Neural cell (in vitro differentiated cells): ENCODE data around the gene IGLL5. TPM values are rescaled to one million over a fixed set of nuclear protein-coding genes. Genes with fewer than 3 reads are reported as not detected.

Experiments used
- H2AFZ ChIP-seq: fragments of 200-600, 300-800 bp; sonication (generic), shearing (Covaris generic); 2 replicates; pipeline ENCODE4 v1.6.0; 2014; ENCODE audit warnings: low read depth, mild to moderate bottlenecking, antibody characterized with exemption, low read length, moderate library complexity
- H3F3A ChIP-seq: fragments of 200-600 bp; shearing (Covaris generic); 2 replicates; pipeline ENCODE4 v1.6.1; 2016; ENCODE audit warnings: mild to moderate bottlenecking, moderate library complexity, mixed read lengths, antibody characterized with exemption, low read length; ENCODE audit not compliant: insufficient read depth, poor library complexity, severe bottlenecking
- H3K27ac ChIP-seq: fragments of 200-600, 300-800 bp; sonication (generic), shearing (Covaris generic); 2 replicates; pipeline ENCODE4 v1.5.1; 2014; ENCODE audit warnings: mild to moderate bottlenecking, low read length, moderate library complexity
- H3K27me3 ChIP-seq: fragments of 300-800, 200-600 bp; sonication (generic), shearing (Covaris generic); 2 replicates; pipeline ENCODE4 v1.6.0; 2014; ENCODE audit warnings: mild to moderate bottlenecking, low read depth, low read length, moderate library complexity; ENCODE audit not compliant: insufficient read depth
- H3K36me3 ChIP-seq: fragments of 300-800, 200-600 bp; sonication (generic), shearing (Covaris generic); 2 replicates; pipeline ENCODE4 v1.5.1; 2014; ENCODE audit warnings: mild to moderate bottlenecking, antibody characterized with exemption, low read length, moderate library complexity; ENCODE audit not compliant: insufficient read depth
- H3K4me2 ChIP-seq: fragments of 300-800, 200-600 bp; sonication (generic), shearing (Covaris generic); 2 replicates; pipeline ENCODE4 v1.6.0; 2014; ENCODE audit warnings: mild to moderate bottlenecking, low read length
- H3K4me3 ChIP-seq: fragments of 300-800, 200-600 bp; sonication (generic), shearing (Covaris generic); 2 replicates; pipeline ENCODE4 v1.5.1; 2014; ENCODE audit warnings: mild to moderate bottlenecking, low read length, moderate library complexity
- H3K79me2 ChIP-seq: fragments of 200-600 bp; shearing (Covaris generic); replicated peaks from 2 replicates; pipeline ENCODE4 v1.6.0; 2014; ENCODE audit warnings: mild to moderate bottlenecking, low read length, moderate library complexity; ENCODE audit not compliant: insufficient read depth
- H3K9ac ChIP-seq: fragments of 300-800, 200-600 bp; sonication (generic), shearing (Covaris generic); 2 replicates; pipeline ENCODE4 v1.6.1; 2016; ENCODE audit warnings: mild to moderate bottlenecking, low read length, mixed read lengths
- H3K9me2 ChIP-seq: fragments of 200-600 bp; shearing (Covaris generic); 2 replicates; pipeline ENCODE4 v1.6.1; 2016; ENCODE audit warnings: mild to moderate bottlenecking, low read length, mixed read lengths; ENCODE audit not compliant: insufficient read depth
- H3K9me3 ChIP-seq: fragments of 200-600, 300-800 bp; sonication (generic), shearing (Covaris generic); 2 replicates; pipeline ENCODE4 v1.6.1; 2016; ENCODE audit warnings: mild to moderate bottlenecking, mixed run types, low read length, moderate library complexity, mixed read lengths
- H4K20me1 ChIP-seq: fragments of 200-600 bp; shearing (Covaris generic); 2 replicates; pipeline ENCODE4 v1.6.1; 2016; ENCODE audit warnings: mild to moderate bottlenecking, mixed run types; ENCODE audit not compliant: insufficient read depth
- CTCF ChIP-seq: fragments of 450-650 bp; IDR thresholded peaks from 2 replicates; pipeline ENCODE4 v1.5.1; 2014; ENCODE audit warnings: antibody characterized with exemption, mild to moderate bottlenecking, moderate library complexity; ENCODE audit not compliant: poor library complexity, severe bottlenecking
- EP300 ChIP-seq: fragments of 450-650 bp; conservative IDR thresholded peaks from 2 replicates; pipeline ENCODE4 v1.6.1; 2014; ENCODE audit warnings: antibody characterized with exemption, mild to moderate bottlenecking, moderate library complexity; ENCODE audit not compliant: poor library complexity, severe bottlenecking
- EZH2 ChIP-seq: fragments of 200-600, 300-800 bp; shearing (Covaris generic), sonication (generic); IDR thresholded peaks from 2 replicates; pipeline ENCODE4 v1.6.1; 2014; ENCODE audit warnings: antibody characterized with exemption, low read length, borderline replicate concordance, mild to moderate bottlenecking; ENCODE audit not compliant: insufficient read depth, poor library complexity, severe bottlenecking
- MXI1 ChIP-seq: fragments of 450-650 bp; conservative IDR thresholded peaks from 2 replicates; pipeline ENCODE4 v1.6.1; 2014; ENCODE audit warnings: antibody characterized with exemption, mild to moderate bottlenecking; ENCODE audit not compliant: poor library complexity, severe bottlenecking
- POLR2AphosphoS5 ChIP-seq: IDR thresholded peaks from 2 replicates; pipeline ENCODE4 v1.6.1; 2012
- RAD21 ChIP-seq: fragments of 450-650 bp; conservative IDR thresholded peaks from 2 replicates; pipeline ENCODE4 v1.6.1; 2014; ENCODE audit warnings: antibody characterized with exemption, mild to moderate bottlenecking, moderate library complexity
- REST ChIP-seq: IDR thresholded peaks from 2 replicates; pipeline ENCODE4 v1.6.1; 2012; ENCODE audit warnings: borderline replicate concordance
- SMC3 ChIP-seq: fragments of 450-650 bp; conservative IDR thresholded peaks from 2 replicates; pipeline ENCODE4 v1.6.1; 2014; ENCODE audit warnings: antibody characterized with exemption, mild to moderate bottlenecking, moderate library complexity; ENCODE audit not compliant: poor library complexity
- TAF1 ChIP-seq: IDR thresholded peaks from 2 replicates; pipeline ENCODE4 v1.6.1; 2012; ENCODE audit warnings: low read depth
- polyA plus RNA-seq: library from polyadenylated mRNA; depleted of rRNA; stranded (reverse); fragments of >200 nt; gene quantifications from 2 replicates; pipeline ENCODE4 v1.2.3, GENCODE V29; 2014

The IGLL5 gene
- polyA plus RNA-seq, 1 donor from 2014 or later: 0.19 TPM

GRCh38 chr22:22848364-22848866 is 39.2 kb upstream of the IGLL5 start:
- H3K79me2 ChIP-seq: no peaks in the 10 kb centered on the region
- H4K20me1 ChIP-seq: no peaks in the 10 kb centered on the region
- no peaks in the 10 kb centered on the region for H3F3A ChIP-seq
- H3K36me3 ChIP-seq: no peaks in the 10 kb centered on the region
- H3K27ac ChIP-seq: no peak overlapping the region
- H3K9me2 ChIP-seq: no peaks in the 10 kb centered on the region
- H3K4me2 ChIP-seq: no peak overlapping the region
- no peak overlapping the region for H2AFZ ChIP-seq
- no peak overlapping the region for H3K4me3 ChIP-seq
- H3K27me3 ChIP-seq: no peaks in the 10 kb centered on the region
- no peaks in the 10 kb centered on the region for H3K9me3 ChIP-seq
- H3K9ac ChIP-seq: no peak overlapping the region
- TF ChIP-seq POLR2AphosphoS5: no peak
- TF ChIP-seq MXI1: no peak
- TF ChIP-seq RAD21: peak; percentile 38
- peak; percentile 55 for TF ChIP-seq CTCF
- peak; percentile 56 for TF ChIP-seq SMC3

GRCh38 chr22:22849640-22850610 is 37.7 kb upstream of the IGLL5 start:
- no peak overlapping the region for H2AFZ ChIP-seq
- H3K4me2 ChIP-seq: no peak overlapping the region
- H3F3A ChIP-seq: no peaks in the 10 kb centered on the region
- no peaks in the 10 kb centered on the region for H3K79me2 ChIP-seq
- TF ChIP-seq CTCF: no peak
- TF ChIP-seq POLR2AphosphoS5: no peak
- TF ChIP-seq SMC3: no peak
- no peak for TF ChIP-seq TAF1
- TF ChIP-seq EP300: no peak
- TF ChIP-seq RAD21: no peak
- no peak for TF ChIP-seq REST
- TF ChIP-seq EZH2: no peak
- no peak for TF ChIP-seq MXI1
- H3K36me3 ChIP-seq: no peaks in the 10 kb centered on the region
- no peaks in the 10 kb centered on the region for H3K27me3 ChIP-seq
- H4K20me1 ChIP-seq: no peaks in the 10 kb centered on the region
- H3K27ac ChIP-seq: no peak overlapping the region
- no peak overlapping the region for H3K4me3 ChIP-seq
- H3K9me3 ChIP-seq: no peaks in the 10 kb centered on the region
- no peaks in the 10 kb centered on the region for H3K9me2 ChIP-seq
- no peak overlapping the region for H3K9ac ChIP-seq
